ENCODE results near the gene HLA-DMA. TPM values are rescaled to one million over a fixed set of nuclear protein-coding genes. Genes with fewer than 3 reads are reported as not detected.

HLA-DMA gene
- total and polyA plus RNA-seq, 4 experiments from 2014 or later: 8.1 to 26.0 (median 9.3) TPM

GRCh38 chr6:32906539-32906938 lies 46.4 kb downstream of the HLA-DMA start:
- H3K27me3 ChIP-seq (ENCODE audit: insufficient read depth, low read length): no peaks in the 10 kb centered on the region
- intact Hi-C loops (cut with micrococcal nuclease): no loop called here
- peaks cover 3 to 4% of the 10 kb centered on the region in 2 donors for H3K27me3 Mint-ChIP-seq
- H3K4me1 Mint-ChIP-seq: no peaks in the 10 kb centered on the region
- no peak overlapping the region for H3K4me3 ChIP-seq (ENCODE audit: low read length in 2 of 2)
- CTCF ChIA-PET (ENCODE audit: partially characterized antibody): no interaction called here
- H3K36me3 ChIP-seq (ENCODE audit: insufficient read depth, low read length): no peaks in the 10 kb centered on the region
- no peaks in the 10 kb centered on the region for H3K4me1 ChIP-seq (ENCODE audit: insufficient read depth, low read length)
- H3K9me3 Mint-ChIP-seq: no peaks in the 10 kb centered on the region
- no peak overlapping the region for H3K27ac ChIP-seq (ENCODE audit: low read depth, low read length)
- H3K4me3 Mint-ChIP-seq: no peak overlapping the region
- DNase-seq: no peak
- H3K9me3 ChIP-seq (ENCODE audit: control insufficient read depth in 1 of 2, low read length in 2 of 2): no peaks in the 10 kb centered on the region
- H3K36me3 Mint-ChIP-seq: peaks cover 0 to 2% of the 10 kb centered on the region in 2 donors
- POLR2A ChIA-PET (ENCODE audit: partially characterized antibody): interaction anchor here (1.9 kb wide), 1 partner anchor 65 kb away, joined by 6 read pairs; no protein-coding TSS in a partner anchor
- no peak overlapping the region for H3K27ac Mint-ChIP-seq

GRCh38 chr6:32905078-32905477 lies 47.8 kb downstream of the HLA-DMA start:
- no peak overlapping the region for H3K27ac Mint-ChIP-seq
- POLR2A ChIA-PET (ENCODE audit: partially characterized antibody): interaction anchor here (1.9 kb wide), 1 partner anchor 67 kb away, joined by 6 read pairs; no protein-coding TSS in a partner anchor

GRCh38 chr6:32903952-32904351 lies 48.9 kb downstream of the HLA-DMA start:
- Histone ChIP-seq H3K27ac (ENCODE audit: low read depth, low read length) (no peak overlapping the region), H3K9me3 (ENCODE audit: control insufficient read depth in 1 of 2, low read length in 2 of 2) (no peaks in the 10 kb centered on the region), H3K4me1 (ENCODE audit: insufficient read depth, low read length) (no peaks in the 10 kb centered on the region), H3K27me3 (ENCODE audit: insufficient read depth, low read length) (no peaks in the 10 kb centered on the region), H3K4me3 (ENCODE audit: low read length in 2 of 2) (no peak overlapping the region), H3K36me3 (ENCODE audit: insufficient read depth, low read length) (no peaks in the 10 kb centered on the region)
- H3K4me3 Mint-ChIP-seq: no peak overlapping the region
- H3K36me3 Mint-ChIP-seq: peaks cover 0 to 9% of the 10 kb centered on the region in 2 donors
- H3K4me1 Mint-ChIP-seq: no peaks in the 10 kb centered on the region
- H3K9me3 Mint-ChIP-seq: no peaks in the 10 kb centered on the region
- intact Hi-C loops (cut with micrococcal nuclease): no loop called here
- peaks cover 1 to 2% of the 10 kb centered on the region in 2 donors for H3K27me3 Mint-ChIP-seq
- no peak overlapping the region for H3K27ac Mint-ChIP-seq
- POLR2A ChIA-PET (ENCODE audit: partially characterized antibody): interaction anchor here (1.8 kb wide), 1 partner anchor 9 kb away, joined by 6 read pairs; no protein-coding TSS in a partner anchor
- CTCF ChIA-PET (ENCODE audit: partially characterized antibody): interaction anchor here (1.0 to 1.1 kb wide), 5 partner anchors 9 to 81 kb away, joined by 3 to 5 read pairs (median 4); no protein-coding TSS in a partner anchor
- no peak for DNase-seq

More at GRCh38 chr6:32905078-32905477, 47.8 kb downstream of the HLA-DMA start:
- intact Hi-C loops (cut with micrococcal nuclease): no loop called here
- Histone ChIP-seq H3K36me3 (ENCODE audit: insufficient read depth, low read length) (no peaks in the 10 kb centered on the region), H3K4me3 (ENCODE audit: low read length in 2 of 2) (no peak overlapping the region), H3K9me3 (ENCODE audit: control insufficient read depth in 1 of 2, low read length in 2 of 2) (no peaks in the 10 kb centered on the region), H3K4me1 (ENCODE audit: insufficient read depth, low read length) (no peaks in the 10 kb centered on the region), H3K27ac (ENCODE audit: low read depth, low read length) (no peak overlapping the region), H3K27me3 (ENCODE audit: insufficient read depth, low read length) (no peaks in the 10 kb centered on the region)
- DNase-seq: no peak
- Mint-ChIP-seq H3K4me1 (no peaks in the 10 kb centered on the region), H3K27me3 (peaks cover 1 to 2% of the 10 kb centered on the region in 2 donors), H3K4me3 (no peak overlapping the region), H3K36me3 (peaks cover 0 to 9% of the 10 kb centered on the region in 2 donors), H3K9me3 (no peaks in the 10 kb centered on the region)
- CTCF ChIA-PET (ENCODE audit: partially characterized antibody): interaction anchor here (1.0 to 1.1 kb wide), 7 partner anchors 8 to 80 kb away, joined by 3 to 5 read pairs (median 4); partner anchors contain the start of gene HLA-DMA

Other genes with a start within 250 kb of the HLA-DMA start
- not detected for gene HLA-DQA2, start 211.7 kb downstream of the HLA-DMA start, total RNA-seq
- under 1 TPM in 1 of 2 donors, not detected in 1; 0.77 TPM for gene HLA-DQA2, start 211.7 kb downstream of the HLA-DMA start, polyA plus RNA-seq
- not detected for gene HLA-DQB2, start 189.6 kb downstream of the HLA-DMA start, total RNA-seq
- gene HLA-DQB2, start 189.6 kb downstream of the HLA-DMA start, polyA plus RNA-seq: 1 to 10 TPM in 1 of 2 donors, not detected in 1; 2.9 TPM
- gene HLA-DOB, start 136.1 kb downstream of the HLA-DMA start, total RNA-seq: 1 to 10 TPM in 1 of 2 experiments, under 1 TPM in 1; 0.61 to 1.1 TPM
- 1 to 10 TPM in 1 of 2 donors, under 1 TPM in 1; 0.22 to 2.8 TPM for gene HLA-DOB, start 136.1 kb downstream of the HLA-DMA start, polyA plus RNA-seq
- gene TAP2, start 114.4 kb downstream of the HLA-DMA start, total RNA-seq: 100 to 1,000 TPM; 106 to 112 TPM
- gene TAP2, start 114.4 kb downstream of the HLA-DMA start, polyA plus RNA-seq: 10 to 100 TPM; 11.0 to 16.5 TPM
- gene PSMB8, start 109.0 kb downstream of the HLA-DMA start, total RNA-seq: 100 to 1,000 TPM; 134 to 138 TPM
- 100 to 1,000 TPM; 363 to 426 TPM for gene PSMB8, start 109.0 kb downstream of the HLA-DMA start, polyA plus RNA-seq
- gene TAP1, start 99.4 kb downstream of the HLA-DMA start, total RNA-seq: 100 to 1,000 TPM; 136 to 141 TPM
- 100 to 1,000 TPM; 300 to 324 TPM for gene TAP1, start 99.4 kb downstream of the HLA-DMA start, polyA plus RNA-seq
- gene PSMB9, start 98.9 kb downstream of the HLA-DMA start, total RNA-seq: 100 to 1,000 TPM; 141 to 144 TPM
- gene PSMB9, start 98.9 kb downstream of the HLA-DMA start, polyA plus RNA-seq: 100 to 1,000 TPM; 501 to 763 TPM
- 1 to 10 TPM; 7.9 to 8.1 TPM for gene HLA-DMB, start 12.1 kb downstream of the HLA-DMA start, total RNA-seq
- 10 to 100 TPM in 1 of 2 donors, 1 to 10 TPM in 1; 7.6 to 15.5 TPM for gene HLA-DMB, start 12.1 kb downstream of the HLA-DMA start, polyA plus RNA-seq
- gene BRD2, start 15.5 kb upstream of the HLA-DMA start, total RNA-seq: 100 to 1,000 TPM; 375 to 378 TPM
- gene BRD2, start 15.5 kb upstream of the HLA-DMA start, polyA plus RNA-seq: 10 to 100 TPM; 13.7 to 87.8 TPM
- 1 to 10 TPM in 1 of 2 experiments, under 1 TPM in 1; 0.69 to 1.4 TPM for gene HLA-DOA, start 56.5 kb upstream of the HLA-DMA start, total RNA-seq
- gene HLA-DOA, start 56.5 kb upstream of the HLA-DMA start, polyA plus RNA-seq: 1 to 10 TPM in 1 of 2 donors, not detected in 1; 1.8 TPM
- gene HLA-DPA1, start 120.6 kb upstream of the HLA-DMA start, total RNA-seq: 10 to 100 TPM; 17.0 to 18.2 TPM
- 10 to 100 TPM; 40.0 to 41.6 TPM for gene HLA-DPA1, start 120.6 kb upstream of the HLA-DMA start, polyA plus RNA-seq
- gene HLA-DPB1, start 122.9 kb upstream of the HLA-DMA start, total RNA-seq: 10 to 100 TPM; 14.5 to 17.2 TPM
- 10 to 100 TPM; 50.5 to 76.9 TPM for gene HLA-DPB1, start 122.9 kb upstream of the HLA-DMA start, polyA plus RNA-seq
- 1 to 10 TPM; 1.2 to 1.6 TPM for gene COL11A2, start 239.4 kb upstream of the HLA-DMA start, total RNA-seq
- under 1 TPM; 0.40 to 0.49 TPM for gene COL11A2, start 239.4 kb upstream of the HLA-DMA start, polyA plus RNA-seq
- 10 to 100 TPM; 89.2 to 94.3 TPM for gene RXRB, start 247.6 kb upstream of the HLA-DMA start, total RNA-seq
- gene RXRB, start 247.6 kb upstream of the HLA-DMA start, polyA plus RNA-seq: 10 to 100 TPM in 1 of 2 donors, 1 to 10 TPM in 1; 5.6 to 11.5 TPM
- 10 to 100 TPM; 40.8 to 40.9 TPM for gene SLC39A7, start 247.8 kb upstream of the HLA-DMA start, total RNA-seq
- 10 to 100 TPM; 22.9 to 23.1 TPM for gene SLC39A7, start 247.8 kb upstream of the HLA-DMA start, polyA plus RNA-seq